Measurements from ENCODE around the gene SARM1.

DNA sequence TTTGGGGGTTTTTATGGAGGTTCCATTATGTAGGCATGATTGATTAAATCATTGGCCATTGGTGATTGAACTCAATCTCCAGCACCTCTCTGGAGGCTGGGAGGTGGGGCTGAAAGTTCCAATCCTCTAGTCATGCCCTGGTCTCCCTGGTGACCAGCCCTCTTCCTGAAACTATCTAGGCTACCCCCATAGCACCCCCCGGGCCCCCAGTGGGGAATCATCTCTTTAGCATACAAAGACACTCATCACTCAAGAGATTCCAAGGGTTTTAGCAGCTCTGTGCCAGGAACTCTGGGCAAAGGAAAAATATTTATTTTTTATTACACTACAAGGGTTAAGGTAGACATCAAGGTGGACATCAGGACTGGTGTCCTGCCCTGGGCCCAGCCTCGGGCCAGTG lies 23.9 kb downstream of the SARM1 start:
- TF ChIP-seq TOX (CRISPR knock-in tag; IDR thresholded peaks at IDR 0.05; ENCODE audit: borderline replicate concordance) (no peak), GLIS3 (CRISPR knock-in tag; IDR thresholded peaks at IDR 0.05) (no peak), TCF4 (CRISPR knock-in tag; IDR thresholded peaks at IDR 0.05; ENCODE audit: borderline replicate concordance) (no peak), PPARA (CRISPR knock-in tag; IDR thresholded peaks at IDR 0.05; ENCODE audit: borderline replicate concordance) (no peak), BACH2 (CRISPR knock-in tag; IDR thresholded peaks at IDR 0.05; ENCODE audit: borderline replicate concordance) (no peak), ESRRG (CRISPR knock-in tag; IDR thresholded peaks at IDR 0.05) (no peak), RARB (CRISPR knock-in tag; IDR thresholded peaks at IDR 0.05) (no peak), ZFP3 (CRISPR knock-in tag; IDR thresholded peaks at IDR 0.05) (no peak), ISL1 (CRISPR knock-in tag; IDR thresholded peaks at IDR 0.05) (no peak), ZC3H10 (CRISPR knock-in tag; IDR thresholded peaks at IDR 0.05) (no peak), CSDC2 (CRISPR knock-in tag; IDR thresholded peaks at IDR 0.05) (no peak)
- TF ChIP-seq, protein P1, sequence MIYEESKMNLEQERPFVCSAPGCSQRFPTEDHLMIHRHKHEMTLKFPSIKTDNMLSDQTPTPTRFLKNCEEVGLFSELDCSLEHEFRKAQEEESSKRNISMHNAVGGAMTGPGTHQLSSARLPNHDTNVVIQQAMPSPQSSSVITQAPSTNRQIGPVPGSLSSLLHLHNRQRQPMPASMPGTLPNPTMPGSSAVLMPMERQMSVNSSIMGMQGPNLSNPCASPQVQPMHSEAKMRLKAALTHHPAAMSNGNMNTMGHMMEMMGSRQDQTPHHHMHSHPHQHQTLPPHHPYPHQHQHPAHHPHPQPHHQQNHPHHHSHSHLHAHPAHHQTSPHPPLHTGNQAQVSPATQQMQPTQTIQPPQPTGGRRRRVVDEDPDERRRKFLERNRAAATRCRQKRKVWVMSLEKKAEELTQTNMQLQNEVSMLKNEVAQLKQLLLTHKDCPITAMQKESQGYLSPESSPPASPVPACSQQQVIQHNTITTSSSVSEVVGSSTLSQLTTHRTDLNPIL (CRISPR knock-in tag; IDR thresholded peaks at IDR 0.05; ENCODE audit: low read depth) = no peak

Data from SK-N-SH treated with all-trans-retinoic acid at 6 μM for 48 hours (cell line).